ACC112 (cell line): Measurements from ENCODE around the gene CHST11.

Experiments used
- H2AFZ ChIP-seq: fragments of 200-600 bp; sonication (generic); one replicate; pipeline ENCODE4 v1.6.0; 2017; ENCODE audit warnings: antibody characterized with exemption, low read length; ENCODE audit not compliant: unreplicated experiment
- H3K27ac ChIP-seq: fragments of 200-600 bp; sonication (generic); 2 replicates; pipeline ENCODE4 v1.5.1; 2014; ENCODE audit warnings: low read depth, mild to moderate bottlenecking, antibody characterized with exemption, low read length, moderate library complexity
- H3K27me3 ChIP-seq: fragments of 200-600 bp; sonication (generic); 2 replicates; pipeline ENCODE4 v1.6.1; 2014; ENCODE audit warnings: mild to moderate bottlenecking, antibody characterized with exemption, low read length, moderate library complexity, mixed read lengths; ENCODE audit not compliant: insufficient read depth
- H3K36me3 ChIP-seq: fragments of 200-600 bp; sonication (generic); 2 replicates; pipeline ENCODE4 v1.6.1; 2016; ENCODE audit warnings: mild to moderate bottlenecking, antibody characterized with exemption, low read length, moderate library complexity, mixed read lengths; ENCODE audit not compliant: insufficient read depth
- H3K4me1 ChIP-seq: fragments of 200-600 bp; sonication (generic); one replicate; pipeline ENCODE4 v1.6.1; 2016; ENCODE audit warnings: low read length, mixed read lengths; ENCODE audit not compliant: insufficient read depth, unreplicated experiment, control insufficient read depth
- H3K4me3 ChIP-seq: fragments of 200-600 bp; sonication (generic); 2 replicates; pipeline ENCODE4 v1.5.1; 2014; ENCODE audit warnings: mild to moderate bottlenecking, low read depth, low read length
- H3K79me2 ChIP-seq: fragments of 200-600 bp; sonication (generic); one replicate; pipeline ENCODE4 v1.6.0; 2016; ENCODE audit warnings: low read length; ENCODE audit not compliant: control insufficient read depth, unreplicated experiment, insufficient read depth

The CHST11 gene

GRCh38 chr12:104775731-104776231 lies 319.0 kb downstream of the CHST11 start:
- Histone ChIP-seq H3K27ac (no peak overlapping the region), H3K79me2 (no peaks in the 10 kb centered on the region), H2AFZ (no peak overlapping the region), H3K27me3 (no peaks in the 10 kb centered on the region), H3K4me1 (no peaks in the 10 kb centered on the region), H3K36me3 (no peaks in the 10 kb centered on the region), H3K4me3 (no peak overlapping the region)

DNA sequence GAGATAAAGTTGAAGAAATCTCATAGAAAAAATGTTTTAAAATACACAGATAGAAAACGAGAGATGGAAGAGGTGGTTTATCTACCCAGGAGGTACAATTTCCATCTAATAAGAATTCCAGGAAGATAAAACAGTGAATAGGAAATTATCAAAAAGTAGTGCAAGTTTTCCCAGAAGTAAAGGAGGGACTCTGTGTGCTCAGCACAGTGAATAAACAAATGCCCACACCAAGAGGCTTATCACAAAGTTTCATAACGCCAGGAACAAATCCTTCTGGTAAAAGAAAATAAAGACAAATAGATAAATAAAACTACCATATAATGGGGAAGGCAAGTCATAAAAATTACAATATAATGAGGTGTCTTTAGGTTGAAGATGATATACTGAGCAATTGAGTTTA lies 322.4 kb downstream of the CHST11 start:
- H3K79me2 ChIP-seq: no peaks in the 10 kb centered on the region
- no peak overlapping the region for H3K4me3 ChIP-seq
- H3K27me3 ChIP-seq: no peaks in the 10 kb centered on the region
- no peak overlapping the region for H2AFZ ChIP-seq
- H3K36me3 ChIP-seq: no peaks in the 10 kb centered on the region
- no peaks in the 10 kb centered on the region for H3K4me1 ChIP-seq
- no peak overlapping the region for H3K27ac ChIP-seq

GRCh38 chr12:104782296-104782695 lies 325.5 kb downstream of the CHST11 start:
- H3K4me1 ChIP-seq: no peaks in the 10 kb centered on the region
- H3K79me2 ChIP-seq: no peaks in the 10 kb centered on the region
- H3K4me3 ChIP-seq: no peak overlapping the region
- no peaks in the 10 kb centered on the region for H3K27me3 ChIP-seq
- no peak overlapping the region for H2AFZ ChIP-seq
- H3K36me3 ChIP-seq: no peaks in the 10 kb centered on the region
- no peak overlapping the region for H3K27ac ChIP-seq

- Histone ChIP-seq H3K79me2 (no peaks in the 10 kb centered on the region), H3K4me1 (no peaks in the 10 kb centered on the region), H3K4me3 (no peak overlapping the region), H2AFZ (no peak overlapping the region), H3K27ac (no peak overlapping the region), H3K27me3 (no peaks in the 10 kb centered on the region), H3K36me3 (no peaks in the 10 kb centered on the region)
These were observed 327.8 kb downstream of the CHST11 start for GRCh38 chr12:104784592-104784991.

DNA sequence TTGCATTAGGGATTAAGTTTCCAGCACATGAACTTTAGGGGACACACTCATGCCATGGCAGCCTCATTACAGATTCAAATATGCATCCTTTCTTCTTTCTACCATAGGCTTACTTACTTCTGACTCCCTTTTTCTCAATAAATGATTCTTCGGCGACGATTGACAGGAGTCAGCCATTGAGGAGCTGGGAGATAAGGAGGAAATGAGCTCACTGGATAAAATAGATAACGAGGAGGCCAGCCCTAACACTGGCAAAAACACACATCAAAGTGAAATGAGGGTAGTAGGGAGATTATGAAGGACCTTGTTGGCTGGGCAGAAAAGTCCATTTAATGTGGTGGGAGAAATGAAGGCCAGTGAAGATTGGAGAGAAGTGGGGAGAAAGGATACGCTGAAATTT lies 329.1 kb downstream of the CHST11 start:
- H2AFZ ChIP-seq: no peak overlapping the region
- H3K27me3 ChIP-seq: no peaks in the 10 kb centered on the region
- H3K79me2 ChIP-seq: no peaks in the 10 kb centered on the region
- no peaks in the 10 kb centered on the region for H3K36me3 ChIP-seq
- H3K4me1 ChIP-seq: no peaks in the 10 kb centered on the region
- H3K27ac ChIP-seq: no peak overlapping the region
- H3K4me3 ChIP-seq: no peak overlapping the region

DNA sequence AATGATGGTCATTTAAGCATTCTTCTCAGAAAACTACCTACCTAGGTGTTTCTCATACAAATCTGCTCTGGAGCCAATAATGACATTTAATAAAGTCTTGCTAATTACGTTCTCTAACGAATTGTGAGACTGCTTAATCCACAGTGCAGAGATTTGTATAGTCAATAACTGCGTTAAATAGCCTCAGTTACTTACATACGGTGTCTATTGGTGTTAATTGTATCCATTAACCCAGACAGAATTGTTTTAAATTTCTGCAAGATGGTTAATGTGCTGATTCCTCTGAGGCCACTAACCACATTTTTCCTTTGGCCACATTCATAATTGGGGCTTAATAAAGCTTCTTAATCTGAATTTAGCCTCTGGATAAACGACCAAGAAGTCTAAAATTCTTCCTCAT lies 329.6 kb downstream of the CHST11 start:
- H3K27me3 ChIP-seq: no peaks in the 10 kb centered on the region
- no peak overlapping the region for H3K4me3 ChIP-seq
- H2AFZ ChIP-seq: no peak overlapping the region
- H3K4me1 ChIP-seq: no peaks in the 10 kb centered on the region
- no peaks in the 10 kb centered on the region for H3K79me2 ChIP-seq
- no peaks in the 10 kb centered on the region for H3K36me3 ChIP-seq
- H3K27ac ChIP-seq: no peak overlapping the region

- Histone ChIP-seq H3K36me3 (no peaks in the 10 kb centered on the region), H3K4me1 (peaks cover 16% of the 10 kb centered on the region), H2AFZ (peak overlapping the region; percentile 36), H3K27me3 (no peaks in the 10 kb centered on the region), H3K79me2 (no peaks in the 10 kb centered on the region), H3K27ac (no peak overlapping the region), H3K4me3 (no peak overlapping the region)
These were observed 332.1 kb downstream of the CHST11 start for GRCh38 chr12:104788840-104789271.

GRCh38 chr12:104790296-104791125 lies 333.8 kb downstream of the CHST11 start:
- H3K4me3 ChIP-seq: no peak overlapping the region
- no peaks in the 10 kb centered on the region for H3K36me3 ChIP-seq
- H3K79me2 ChIP-seq: no peaks in the 10 kb centered on the region

GRCh38 chr12:104792570-104792969 lies 335.8 kb downstream of the CHST11 start:
- Histone ChIP-seq H3K4me1 (peaks cover 16% of the 10 kb centered on the region), H2AFZ (no peak overlapping the region), H3K4me3 (peak overlapping the region; percentile 25; the same call in 1 of the 2 replicates), H3K36me3 (no peaks in the 10 kb centered on the region), H3K27me3 (no peaks in the 10 kb centered on the region), H3K79me2 (no peaks in the 10 kb centered on the region), H3K27ac (no peak overlapping the region)

More at GRCh38 chr12:104790296-104791125, 333.8 kb downstream of the CHST11 start:
- no peak overlapping the region for H2AFZ ChIP-seq
- peaks cover 16% of the 10 kb centered on the region for H3K4me1 ChIP-seq
- no peaks in the 10 kb centered on the region for H3K27me3 ChIP-seq
- H3K27ac ChIP-seq: no peak overlapping the region

- no peak overlapping the region for H3K27ac ChIP-seq
- no peak overlapping the region for H3K4me3 ChIP-seq
- H3K36me3 ChIP-seq: no peaks in the 10 kb centered on the region
- peaks cover 16% of the 10 kb centered on the region for H3K4me1 ChIP-seq
- H3K79me2 ChIP-seq: no peaks in the 10 kb centered on the region
- H3K27me3 ChIP-seq: no peaks in the 10 kb centered on the region
- no peak overlapping the region for H2AFZ ChIP-seq
These were observed 336.5 kb downstream of the CHST11 start for GRCh38 chr12:104793285-104793684.

DNA sequence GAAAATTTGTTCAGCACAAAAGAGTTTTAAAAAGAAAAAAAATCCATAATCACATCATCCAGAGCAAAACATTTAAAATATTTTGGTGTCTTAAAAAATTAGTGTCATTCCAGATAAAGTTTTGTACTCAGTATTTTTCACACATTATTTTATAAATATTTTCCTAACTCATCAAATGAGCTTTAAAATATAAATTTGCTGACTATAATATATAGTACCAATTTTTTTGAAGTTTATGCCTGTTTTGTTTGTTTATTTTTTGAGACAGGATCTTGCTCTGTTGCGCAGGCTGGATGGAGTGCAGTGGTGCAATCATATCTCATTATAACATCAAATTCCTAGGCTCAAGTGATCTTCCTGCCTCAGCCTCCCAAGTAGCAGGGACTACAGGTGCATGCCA lies 337.2 kb downstream of the CHST11 start:
- Histone ChIP-seq H3K4me3 (no peak overlapping the region), H2AFZ (no peak overlapping the region), H3K79me2 (no peaks in the 10 kb centered on the region), H3K36me3 (no peaks in the 10 kb centered on the region), H3K4me1 (peaks cover 16% of the 10 kb centered on the region), H3K27ac (no peak overlapping the region), H3K27me3 (no peaks in the 10 kb centered on the region)
